ENCODE measurements around the gene ADAMTSL3.

Gene ADAMTSL3

GRCh38 chr15:83775738-83776137 lies 121.8 kb downstream of the ADAMTSL3 start:
- no peak for TF ChIP-seq ZFX (IDR thresholded peaks at IDR 0.05; ENCODE audit: borderline replicate concordance)
- TF ChIP-seq, protein P1, sequence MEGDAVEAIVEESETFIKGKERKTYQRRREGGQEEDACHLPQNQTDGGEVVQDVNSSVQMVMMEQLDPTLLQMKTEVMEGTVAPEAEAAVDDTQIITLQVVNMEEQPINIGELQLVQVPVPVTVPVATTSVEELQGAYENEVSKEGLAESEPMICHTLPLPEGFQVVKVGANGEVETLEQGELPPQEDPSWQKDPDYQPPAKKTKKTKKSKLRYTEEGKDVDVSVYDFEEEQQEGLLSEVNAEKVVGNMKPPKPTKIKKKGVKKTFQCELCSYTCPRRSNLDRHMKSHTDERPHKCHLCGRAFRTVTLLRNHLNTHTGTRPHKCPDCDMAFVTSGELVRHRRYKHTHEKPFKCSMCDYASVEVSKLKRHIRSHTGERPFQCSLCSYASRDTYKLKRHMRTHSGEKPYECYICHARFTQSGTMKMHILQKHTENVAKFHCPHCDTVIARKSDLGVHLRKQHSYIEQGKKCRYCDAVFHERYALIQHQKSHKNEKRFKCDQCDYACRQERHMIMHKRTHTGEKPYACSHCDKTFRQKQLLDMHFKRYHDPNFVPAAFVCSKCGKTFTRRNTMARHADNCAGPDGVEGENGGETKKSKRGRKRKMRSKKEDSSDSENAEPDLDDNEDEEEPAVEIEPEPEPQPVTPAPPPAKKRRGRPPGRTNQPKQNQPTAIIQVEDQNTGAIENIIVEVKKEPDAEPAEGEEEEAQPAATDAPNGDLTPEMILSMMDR (IDR thresholded peaks at IDR 0.05) = no peak

GRCh38 chr15:83776986-83777385 lies 123.1 kb downstream of the ADAMTSL3 start:
- TF ChIP-seq, protein P1 (IDR thresholded peaks at IDR 0.05) = no peak
- TF ChIP-seq ZFX (IDR thresholded peaks at IDR 0.05; ENCODE audit: borderline replicate concordance) = no peak
- H3K27ac ChIP-seq = no peak overlapping the region

More at GRCh38 chr15:83775738-83776137, 121.8 kb downstream of the ADAMTSL3 start:
- H3K27ac ChIP-seq = no peak overlapping the region

DNA sequence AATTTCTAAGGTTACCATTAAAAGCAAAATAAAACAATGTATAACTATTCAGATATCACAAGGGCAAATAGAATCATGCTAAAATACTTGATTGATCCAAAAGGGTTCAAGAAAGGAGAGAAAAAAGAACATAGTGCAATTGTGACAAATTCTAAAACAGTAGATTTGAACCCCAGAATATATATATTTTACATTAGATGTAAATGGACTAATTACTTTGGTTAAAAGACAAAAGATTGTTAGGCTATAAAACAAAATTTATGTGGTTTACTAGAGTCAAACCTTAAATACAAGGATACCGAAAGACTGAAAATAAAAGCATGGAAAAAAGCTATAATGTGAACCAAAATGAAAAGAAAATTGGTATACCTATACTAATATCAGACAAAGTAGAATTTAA lies 129.3 kb downstream of the ADAMTSL3 start:
- H3K27ac ChIP-seq = no peak overlapping the region
- TF ChIP-seq, protein P1 (IDR thresholded peaks at IDR 0.05) = no peak
- TF ChIP-seq ZFX (IDR thresholded peaks at IDR 0.05; ENCODE audit: borderline replicate concordance) = no peak

- no peak overlapping the region for H3K27ac ChIP-seq
- TF ChIP-seq, protein P1 (IDR thresholded peaks at IDR 0.05) = no peak
- no peak for TF ChIP-seq ZFX (IDR thresholded peaks at IDR 0.05; ENCODE audit: borderline replicate concordance)
Observed at GRCh38 chr15:83784975-83785374, 131.1 kb downstream of the ADAMTSL3 start.

DNA sequence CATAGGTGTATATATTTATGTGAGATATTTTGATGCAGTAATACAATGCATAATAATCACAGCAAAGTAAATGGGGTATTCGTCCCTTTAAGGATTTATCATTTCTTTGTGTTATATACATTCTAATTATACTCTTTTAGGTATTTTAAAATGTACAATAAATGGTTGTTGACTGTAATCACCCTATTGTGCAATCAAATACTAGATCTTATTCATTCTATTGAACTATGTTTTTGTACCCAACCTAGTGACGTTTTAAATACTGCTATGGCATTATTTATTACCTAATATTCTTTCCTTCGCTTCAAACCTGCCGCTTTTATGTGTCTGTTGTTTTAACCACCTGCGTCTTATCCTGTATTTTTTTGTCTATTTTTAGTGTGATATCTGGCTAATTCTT lies 132.4 kb downstream of the ADAMTSL3 start:
- TF ChIP-seq, protein P1 (IDR thresholded peaks at IDR 0.05) = no peak
- TF ChIP-seq ZFX (IDR thresholded peaks at IDR 0.05; ENCODE audit: borderline replicate concordance) = no peak
- H3K27ac ChIP-seq = no peak overlapping the region

DNA sequence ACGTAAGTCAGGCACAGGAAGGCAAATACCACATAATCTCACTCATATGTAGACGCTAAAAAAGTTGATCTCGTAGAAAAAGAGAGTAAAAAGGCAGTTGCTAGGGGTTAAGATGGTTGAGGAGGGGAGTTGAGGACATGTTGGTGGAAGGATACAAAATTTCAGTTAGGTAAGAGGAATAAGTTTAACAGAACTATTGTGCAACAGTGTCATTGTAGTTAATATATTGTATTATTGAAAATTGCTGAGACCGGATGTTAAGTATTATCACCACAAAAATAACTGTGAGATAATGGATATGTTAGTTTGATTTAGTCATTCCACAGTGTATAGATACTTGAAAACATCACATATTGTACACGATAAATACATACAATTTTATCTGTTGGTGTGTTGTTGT lies 139.1 kb downstream of the ADAMTSL3 start:
- TF ChIP-seq, protein P1 (IDR thresholded peaks at IDR 0.05) = no peak
- TF ChIP-seq ZFX (IDR thresholded peaks at IDR 0.05; ENCODE audit: borderline replicate concordance) = no peak
- H3K27ac ChIP-seq = no peak overlapping the region

GRCh38 chr15:83794209-83794608 lies 140.3 kb downstream of the ADAMTSL3 start:
- TF ChIP-seq, protein P1 (IDR thresholded peaks at IDR 0.05) = no peak
- TF ChIP-seq ZFX (IDR thresholded peaks at IDR 0.05; ENCODE audit: borderline replicate concordance) = no peak
- no peak overlapping the region for H3K27ac ChIP-seq
